ENCODE data around the gene RAP2A. TPM values are rescaled to one million over a fixed set of nuclear protein-coding genes. Genes with fewer than 3 reads are reported as not detected.

The RAP2A gene
- total RNA-seq, 4 donors from 2014 or later = 7.9 to 76.9 (median 24.2) TPM

GRCh38 chr13:97434397-97435201, 630 bp downstream of the RAP2A start:
- peak; percentile 44 to 46 for DNase-seq
- intact Hi-C loops (cut with DNase I; ENCODE audit: low total_unique reads) = no loop called here
- Histone ChIP-seq H3K4me1 (no peaks in the 10 kb centered on the region), H3K4me3 (peak overlapping the region; percentile 61 to 88), H3K9me3 (no peaks in the 10 kb centered on the region), H3K27me3 (no peaks in the 10 kb centered on the region), H3K36me3 (no peaks in the 10 kb centered on the region), H3K27ac (peak overlapping the region; percentile 100)
- TF ChIP-seq CTCF (IDR thresholded peaks at IDR 0.05) (no peak), POLR2A (IDR thresholded peaks at IDR 0.05) (no peak)

DNA sequence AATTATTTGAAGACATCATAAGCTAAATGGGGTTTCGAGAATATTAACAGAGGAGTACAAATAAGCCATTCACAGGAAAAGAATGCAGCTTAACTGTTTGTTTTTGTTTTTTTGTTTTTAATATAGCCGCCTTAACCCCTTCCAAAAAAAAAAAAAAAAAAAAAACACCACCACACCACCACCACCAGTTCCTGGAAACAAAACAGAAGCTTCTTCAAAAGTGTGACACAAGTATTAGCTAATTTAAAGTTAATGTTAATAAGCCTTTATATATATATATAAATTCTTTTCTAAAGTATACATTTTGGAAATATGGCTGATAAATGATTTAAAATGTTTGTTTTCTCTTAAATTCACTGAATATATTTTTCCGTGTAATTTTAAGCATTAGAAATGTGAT, 1.4 kb downstream of the RAP2A start:
- TF ChIP-seq POLR2A (IDR thresholded peaks at IDR 0.05) = no peak
- Histone ChIP-seq H3K36me3 (no peaks in the 10 kb centered on the region), H3K27ac (peak overlapping the region in 1 of 2 donors; percentile 100), H3K27me3 (no peaks in the 10 kb centered on the region), H3K4me3 (peak overlapping the region; percentile 61 to 88), H3K9me3 (no peaks in the 10 kb centered on the region), H3K4me1 (no peaks in the 10 kb centered on the region)
- DNase-seq = no peak
- intact Hi-C loops (cut with DNase I; ENCODE audit: low total_unique reads) = no loop called here

DNA sequence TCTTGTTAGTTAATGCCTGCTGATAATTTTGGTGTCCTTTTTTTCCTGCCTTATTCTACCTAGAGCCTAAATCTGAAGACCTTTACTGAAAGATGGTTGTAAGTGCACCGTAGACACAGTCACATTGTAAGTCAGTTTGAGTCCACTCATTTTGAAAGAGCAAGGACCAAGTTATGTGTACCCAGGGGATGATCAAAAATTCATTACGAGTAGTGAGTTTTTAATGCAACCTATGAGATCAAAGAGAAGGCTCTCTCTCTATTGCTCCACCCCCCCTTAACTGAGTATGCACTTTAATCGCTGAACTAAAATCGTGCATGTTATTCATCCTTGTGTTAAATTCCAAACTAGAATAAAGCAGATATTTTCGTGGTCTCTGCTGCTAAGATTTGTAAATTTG, 1.8 kb downstream of the RAP2A start:
- intact Hi-C loops (cut with DNase I; ENCODE audit: low total_unique reads) = no loop called here
- H3K4me1 ChIP-seq = no peaks in the 10 kb centered on the region
- DNase-seq = no peak
- H3K4me3 ChIP-seq = peak overlapping the region; percentile 9 to 88
- no peaks in the 10 kb centered on the region for H3K27me3 ChIP-seq
- peak overlapping the region in 1 of 2 donors; percentile 22 for H3K27ac ChIP-seq
- no peak for TF ChIP-seq POLR2A (IDR thresholded peaks at IDR 0.05)
- TF ChIP-seq CTCF (IDR thresholded peaks at IDR 0.05) = no peak
- no peaks in the 10 kb centered on the region for H3K36me3 ChIP-seq
- no peaks in the 10 kb centered on the region for H3K9me3 ChIP-seq

GRCh38 chr13:97436845-97437244, 2.9 kb downstream of the RAP2A start:
- Histone ChIP-seq H3K4me1 (no peaks in the 10 kb centered on the region), H3K27me3 (no peaks in the 10 kb centered on the region), H3K9me3 (no peaks in the 10 kb centered on the region), H3K36me3 (no peaks in the 10 kb centered on the region), H3K4me3 (no peak overlapping the region), H3K27ac (no peak overlapping the region)
- DNase-seq = no peak
- intact Hi-C loops (cut with DNase I; ENCODE audit: low total_unique reads) = no loop called here
- TF ChIP-seq CTCF (IDR thresholded peaks at IDR 0.05) (no peak), POLR2A (IDR thresholded peaks at IDR 0.05) (no peak)

- DNase-seq = no peak
- Histone ChIP-seq H3K36me3 (no peaks in the 10 kb centered on the region), H3K27me3 (no peaks in the 10 kb centered on the region), H3K9me3 (no peaks in the 10 kb centered on the region), H3K4me1 (no peaks in the 10 kb centered on the region), H3K27ac (no peak overlapping the region), H3K4me3 (no peak overlapping the region)
- intact Hi-C loops (cut with DNase I; ENCODE audit: low total_unique reads) = no loop called here
- no peak for TF ChIP-seq POLR2A (IDR thresholded peaks at IDR 0.05)
- no peak for TF ChIP-seq CTCF (IDR thresholded peaks at IDR 0.05)
These were observed 3.8 kb downstream of the RAP2A start for GRCh38 chr13:97437729-97438128.

All from uterus (tissue), 4 donors.